DOHH2 (cell line): ENCODE measurements around the gene IRF2BP2.

Experiments
- H3F3A ChIP-seq: fragments of 200-600 bp; sonication (generic), shearing (Covaris generic); 2 replicates; pipeline ENCODE4 v1.6.0; 2016; ENCODE audit warnings: antibody characterized with exemption, mild to moderate bottlenecking; ENCODE audit not compliant: control insufficient read depth, insufficient read depth
- H3K27ac ChIP-seq: fragments of 200-600 bp; sonication (generic); 2 replicates; pipeline ENCODE4 v1.5.1; 2014; ENCODE audit warnings: low read depth, mild to moderate bottlenecking, low read length, moderate library complexity
- H3K27me3 ChIP-seq: fragments of 200-600 bp; sonication (generic); 2 replicates; pipeline ENCODE4 v1.6.1; 2014; ENCODE audit warnings: mild to moderate bottlenecking, low read length, mixed read lengths; ENCODE audit not compliant: control insufficient read depth
- H3K36me3 ChIP-seq: fragments of 200-600 bp; sonication (generic); 2 replicates; pipeline ENCODE4 v1.6.1; 2014; ENCODE audit warnings: mild to moderate bottlenecking, low read length, moderate library complexity, mixed read lengths; ENCODE audit not compliant: control insufficient read depth
- H3K4me1 ChIP-seq: fragments of 200-600 bp; sonication (generic); 2 replicates; pipeline ENCODE4 v1.6.1; 2014; ENCODE audit warnings: mild to moderate bottlenecking, low read length, mixed read lengths; ENCODE audit not compliant: control insufficient read depth
- H3K4me2 ChIP-seq: fragments of 200-600 bp; sonication (generic); 2 replicates; pipeline ENCODE4 v1.6.0; 2014; ENCODE audit warnings: mild to moderate bottlenecking, low read length, moderate library complexity
- H3K4me3 ChIP-seq: fragments of 200-600 bp; sonication (generic); 2 replicates; pipeline ENCODE4 v1.5.1; 2014; ENCODE audit warnings: mild to moderate bottlenecking, low read length, mixed read lengths
- H3K79me2 ChIP-seq: fragments of 200-600 bp; sonication (generic); 2 replicates; pipeline ENCODE4 v1.6.1; 2014; ENCODE audit warnings: mild to moderate bottlenecking, low read length, mixed read lengths; ENCODE audit not compliant: control insufficient read depth
- H3K9me2 ChIP-seq: fragments of 200-600 bp; sonication (generic); replicated peaks from 2 replicates; pipeline ENCODE4 v1.6.1; 2014; ENCODE audit warnings: mild to moderate bottlenecking, low read length, mixed read lengths; ENCODE audit not compliant: control insufficient read depth
- H3K9me3 ChIP-seq: fragments of 200-600 bp; sonication (generic); 2 replicates; pipeline ENCODE4 v1.6.1; 2014; ENCODE audit warnings: antibody characterized with exemption, low read length, mixed read lengths; ENCODE audit not compliant: control insufficient read depth, insufficient read depth
- H4K20me1 ChIP-seq: fragments of 200-600 bp; sonication (generic); 2 replicates; pipeline ENCODE4 v1.6.0; 2014; ENCODE audit warnings: low read depth, mild to moderate bottlenecking, antibody characterized with exemption, low read length, moderate library complexity; ENCODE audit not compliant: control insufficient read depth, insufficient read depth
- CTCF ChIP-seq: fragments of 200-600 bp; sonication (generic); IDR thresholded peaks from one replicate; pipeline ENCODE4 v1.5.1; 2014; ENCODE audit warnings: antibody characterized with exemption, mild to moderate bottlenecking, low read depth, low read length; ENCODE audit not compliant: poor library complexity, severe bottlenecking
- EZH2phosphoT487 ChIP-seq: fragments of 200-600 bp; sonication (generic); IDR thresholded peaks from 2 replicates; pipeline ENCODE4 v1.6.1; 2017; ENCODE audit warnings: borderline replicate concordance, mild to moderate bottlenecking, antibody characterized with exemption, low read length, moderate library complexity, mixed read lengths

Gene IRF2BP2

GRCh38 chr1:234654002-234654733 is 44.2 kb upstream of the IRF2BP2 start:
- H3K9me2 ChIP-seq: no peaks in the 10 kb centered on the region
- H3K27ac ChIP-seq: no peak overlapping the region
- no peaks in the 10 kb centered on the region for H4K20me1 ChIP-seq
- no peaks in the 10 kb centered on the region for H3K9me3 ChIP-seq
- H3K79me2 ChIP-seq: no peaks in the 10 kb centered on the region
- no peak overlapping the region for H3K4me2 ChIP-seq
- no peaks in the 10 kb centered on the region for H3K4me1 ChIP-seq
- TF ChIP-seq CTCF: no peak
- no peak for TF ChIP-seq EZH2phosphoT487
- no peak overlapping the region for H3K4me3 ChIP-seq
- H3K27me3 ChIP-seq: peaks cover 19% of the 10 kb centered on the region
- H3K36me3 ChIP-seq: no peaks in the 10 kb centered on the region
- no peaks in the 10 kb centered on the region for H3F3A ChIP-seq

- Histone ChIP-seq H3K4me3 (no peak overlapping the region), H4K20me1 (no peaks in the 10 kb centered on the region), H3F3A (no peaks in the 10 kb centered on the region), H3K9me2 (no peaks in the 10 kb centered on the region), H3K27me3 (peaks cover 22% of the 10 kb centered on the region), H3K36me3 (no peaks in the 10 kb centered on the region), H3K9me3 (peaks cover 4% of the 10 kb centered on the region; the same call in 1 of the 2 replicates), H3K79me2 (no peaks in the 10 kb centered on the region), H3K27ac (no peak overlapping the region), H3K4me2 (no peak overlapping the region), H3K4me1 (no peaks in the 10 kb centered on the region)
- no peak for TF ChIP-seq CTCF
- no peak for TF ChIP-seq EZH2phosphoT487
These were observed 39.6 kb upstream of the IRF2BP2 start for GRCh38 chr1:234649432-234650081.

GRCh38 chr1:234647758-234648157 is 37.8 kb upstream of the IRF2BP2 start:
- H3K79me2 ChIP-seq: no peaks in the 10 kb centered on the region
- no peak for TF ChIP-seq EZH2phosphoT487
- TF ChIP-seq CTCF: no peak
- no peaks in the 10 kb centered on the region for H3K36me3 ChIP-seq
- H3K4me1 ChIP-seq: no peaks in the 10 kb centered on the region
- peaks cover 4% of the 10 kb centered on the region; the same call in 1 of the 2 replicates for H3K9me3 ChIP-seq
- no peaks in the 10 kb centered on the region for H3K9me2 ChIP-seq
- H3K27me3 ChIP-seq: peaks cover 13% of the 10 kb centered on the region; the same call in 1 of the 2 replicates
- no peaks in the 10 kb centered on the region for H3F3A ChIP-seq
- no peak overlapping the region for H3K4me2 ChIP-seq
- H3K27ac ChIP-seq: no peak overlapping the region
- H3K4me3 ChIP-seq: no peak overlapping the region
- no peaks in the 10 kb centered on the region for H4K20me1 ChIP-seq
